Tibial artery (tissue), 4 donors: ENCODE data around the gene IQGAP2.

Source experiments
- DNase-seq, 2 donors: peaks; one replicate each; pipeline ENCODE4 v3.0.0-alpha.2; 2019
- H3K27ac ChIP-seq, 2 donors: fragments of 200-600 bp; sonication (generic) in 1 of 2; 1 replicate in 1 of 2; 2 replicates in 1 of 2; pipeline ENCODE4 v1.5.1; 2018 to 2019; ENCODE audit warnings: mild to moderate bottlenecking in 1 of 2
- H3K27me3 ChIP-seq, 2 donors: fragments of 200-600 bp; sonication (generic) in 1 of 2; one replicate each; pipeline versions ENCODE4 v1.5.1 to v1.6.0; 2016 to 2019
- H3K36me3 ChIP-seq, 3 donors: fragments of 200-600 bp; sonication (generic) in 2 of 3; one replicate each; pipeline ENCODE4 v1.5.1; 2016 to 2019; ENCODE audit warnings: mild to moderate bottlenecking in 2 of 3
- H3K4me1 ChIP-seq, 4 donors: fragments of 200-600 bp; sonication (generic) in 2 of 4; 1 replicate in 3 of 4; 2 replicates in 1 of 4; pipeline ENCODE4 v1.5.1; 2016 to 2019
- H3K4me3 ChIP-seq, 2 donors: fragments of 200-600 bp; sonication (generic) in 1 of 2; 1 replicate in 1 of 2; 2 replicates in 1 of 2; pipeline ENCODE4 v1.5.1; 2018 to 2019; ENCODE audit warnings: mild to moderate bottlenecking in 2 of 2
- H3K9me3 ChIP-seq, 3 donors: fragments of 200-600 bp; sonication (generic) in 1 of 3; one replicate each; pipeline ENCODE4 v1.5.1; 2016 to 2019
- CTCF ChIP-seq, 2 experiments: fragments of 200-600 bp in 1 of 2; fragments of 450-650 bp in 1 of 2; IDR thresholded peaks; one replicate each; pipeline ENCODE4 v1.5.1; 2017 to 2019; ENCODE audit warnings: antibody characterized with exemption in 2 of 2, mild to moderate bottlenecking in 1 of 2, moderate library complexity in 1 of 2
- intact Hi-C: fragments of 100-400 bp; cut with DNase I; formaldehyde crosslinking; loops from one replicate; pipeline ENCODE4 v1.15.0; 2023; ENCODE audit warnings: low total_unique reads

The IQGAP2 gene

DNA sequence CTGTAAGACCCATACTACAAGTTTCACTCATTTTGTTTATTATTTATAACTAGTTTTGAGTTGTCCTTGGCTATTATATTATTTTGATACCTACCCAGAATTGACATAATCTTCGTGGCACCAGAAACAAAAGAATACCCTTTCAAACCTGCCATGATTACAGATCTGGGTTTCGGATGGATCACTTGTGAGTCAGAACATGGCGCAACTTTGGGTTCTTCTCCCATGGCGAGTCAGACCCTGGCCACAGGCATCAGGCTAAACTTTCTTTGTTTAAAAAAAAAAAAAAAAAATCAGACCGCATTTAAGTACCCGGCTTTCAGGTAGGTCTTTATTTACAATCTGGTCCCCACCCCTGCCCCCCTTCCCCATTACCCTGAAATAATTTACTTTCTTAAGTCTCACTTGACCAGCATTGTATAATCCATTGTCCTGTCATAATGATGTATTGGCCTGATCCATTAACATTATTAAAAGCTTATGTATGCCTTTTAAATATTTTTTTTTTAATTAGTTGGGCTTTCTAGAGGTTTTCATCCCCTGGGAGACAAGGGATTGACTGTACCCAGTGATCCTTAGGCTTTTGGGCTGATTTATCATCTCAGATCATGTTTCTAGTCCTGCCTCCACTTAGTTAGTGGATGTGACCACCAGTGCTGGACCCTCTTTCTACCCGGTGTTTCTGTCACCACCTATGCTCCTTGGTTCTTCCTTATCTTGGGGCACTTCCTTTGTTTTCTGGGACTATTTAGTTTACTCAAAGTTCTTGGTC, 176.3 kb downstream of the IQGAP2 start:
- Histone ChIP-seq H3K36me3 (no peaks in the 10 kb centered on the region), H3K27ac (no peak overlapping the region), H3K9me3 (no peaks in the 10 kb centered on the region), H3K4me3 (no peak overlapping the region), H3K27me3 (no peaks in the 10 kb centered on the region), H3K4me1 (no peaks in the 10 kb centered on the region)
- no peak for DNase-seq
- intact Hi-C loops = no loop called here
- TF ChIP-seq CTCF (IDR thresholded peaks at IDR 0.05) = no peak

DNA sequence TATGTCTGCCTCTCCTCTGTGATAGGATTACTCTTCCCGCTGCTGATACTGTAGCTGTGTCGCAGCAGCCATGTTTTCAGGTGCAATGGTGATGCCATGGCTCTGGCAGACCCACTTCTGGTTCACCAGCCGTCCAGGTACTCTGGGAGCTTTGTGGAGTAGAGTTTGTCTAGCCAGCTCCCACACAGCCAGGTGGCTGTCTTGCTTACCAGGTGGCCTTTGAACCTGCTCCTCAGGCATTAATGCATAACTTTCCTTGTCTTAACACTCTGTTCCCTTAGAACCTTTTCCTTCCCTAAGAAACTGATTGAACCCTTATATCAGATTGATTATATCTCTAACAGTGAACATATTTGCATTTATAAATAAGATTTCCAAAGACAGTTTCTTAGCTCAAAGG, 177.9 kb downstream of the IQGAP2 start:
- intact Hi-C loops = no loop called here
- no peaks in the 10 kb centered on the region for H3K36me3 ChIP-seq
- no peak overlapping the region for H3K4me3 ChIP-seq
- H3K27ac ChIP-seq = no peak overlapping the region
- TF ChIP-seq CTCF (IDR thresholded peaks at IDR 0.05) = no peak
- no peaks in the 10 kb centered on the region for H3K4me1 ChIP-seq
- no peaks in the 10 kb centered on the region for H3K27me3 ChIP-seq
- no peak for DNase-seq
- no peaks in the 10 kb centered on the region for H3K9me3 ChIP-seq

DNA sequence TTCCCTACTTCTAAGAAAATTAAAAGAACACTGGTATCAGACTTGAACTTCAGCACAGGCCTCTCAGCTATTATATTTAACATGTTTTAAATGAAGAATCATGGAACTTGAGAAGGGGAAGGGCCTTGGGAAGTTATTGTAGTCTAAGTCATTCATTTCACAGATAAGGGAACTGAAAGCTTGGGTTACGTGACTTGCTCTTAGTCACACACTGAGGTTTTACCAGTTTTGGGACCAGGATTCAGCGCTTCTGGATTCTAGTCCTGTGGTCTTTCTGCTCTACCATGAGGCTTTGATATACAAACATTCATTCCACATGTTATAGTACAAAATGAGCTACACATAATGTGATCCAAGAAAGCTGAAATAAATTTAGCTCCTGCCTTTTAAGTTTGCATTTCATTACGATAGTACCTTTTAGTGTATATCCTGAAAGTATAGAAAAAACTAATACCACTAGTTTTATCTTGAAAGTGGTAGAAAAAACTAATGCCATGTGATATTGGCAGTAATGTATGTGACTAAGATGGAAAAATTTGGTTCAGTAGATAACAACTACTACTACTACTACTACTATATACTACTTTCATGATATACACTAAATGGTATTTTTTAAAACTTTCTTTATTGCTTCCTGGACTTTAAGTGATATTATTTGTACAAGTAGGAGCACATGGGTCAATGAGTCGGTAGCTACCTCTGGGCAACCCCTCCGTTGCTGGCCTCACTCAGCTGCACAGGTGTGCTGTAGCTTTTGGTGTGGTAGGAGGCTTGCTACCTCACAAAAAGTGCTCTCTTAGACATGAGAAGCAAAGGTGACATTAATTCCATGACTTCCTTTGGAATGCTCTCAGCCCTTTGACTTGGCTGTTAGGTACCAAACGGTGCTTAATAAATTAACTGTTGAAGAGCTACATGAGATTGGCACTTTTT, 179.4 kb downstream of the IQGAP2 start:
- Histone ChIP-seq H3K4me3 (no peak overlapping the region), H3K4me1 (no peaks in the 10 kb centered on the region), H3K36me3 (no peaks in the 10 kb centered on the region), H3K27me3 (no peaks in the 10 kb centered on the region), H3K27ac (no peak overlapping the region), H3K9me3 (no peaks in the 10 kb centered on the region)
- intact Hi-C loops = no loop called here
- DNase-seq = no peak
- no peak for TF ChIP-seq CTCF (IDR thresholded peaks at IDR 0.05)

GRCh38 chr5:76583163-76584047, 180.3 kb downstream of the IQGAP2 start:
- Histone ChIP-seq H3K9me3 (no peaks in the 10 kb centered on the region), H3K27me3 (no peaks in the 10 kb centered on the region), H3K36me3 (no peaks in the 10 kb centered on the region), H3K27ac (no peak overlapping the region), H3K4me1 (no peaks in the 10 kb centered on the region), H3K4me3 (no peak overlapping the region)
- intact Hi-C loops = no loop called here
- DNase-seq = no peak
- no peak for TF ChIP-seq CTCF (IDR thresholded peaks at IDR 0.05)

DNA sequence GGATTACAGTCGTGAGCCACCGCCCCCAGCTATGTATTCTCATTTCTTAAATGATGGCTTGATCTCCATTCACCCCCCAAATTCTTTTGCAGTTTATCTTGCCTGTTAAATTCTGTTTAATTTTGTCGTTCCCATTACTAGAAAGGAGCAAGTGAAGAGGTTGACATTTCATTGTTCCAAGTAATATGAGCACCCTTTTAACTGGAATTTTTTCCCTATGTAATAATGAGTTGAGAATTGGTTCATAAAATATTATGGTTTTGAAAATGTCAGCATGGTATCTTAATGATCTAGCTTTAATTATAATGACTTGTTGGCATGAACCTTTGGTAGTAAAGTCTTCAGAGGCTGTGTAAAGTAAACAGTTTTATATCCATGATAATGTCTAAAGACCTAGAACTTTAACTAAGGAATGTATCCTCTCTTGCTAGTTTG, 182.7 kb downstream of the IQGAP2 start:
- H3K27me3 ChIP-seq = no peaks in the 10 kb centered on the region
- no peak overlapping the region for H3K4me3 ChIP-seq

More for the DNA sequence above, 182.7 kb downstream of the IQGAP2 start:
- H3K36me3 ChIP-seq = no peaks in the 10 kb centered on the region
- DNase-seq = no peak
- no peak overlapping the region for H3K27ac ChIP-seq
- TF ChIP-seq CTCF (IDR thresholded peaks at IDR 0.05) = no peak
- no peaks in the 10 kb centered on the region for H3K9me3 ChIP-seq
- intact Hi-C loops = no loop called here
- H3K4me1 ChIP-seq = no peaks in the 10 kb centered on the region
